D341Med (cell line): Measurements from ENCODE around the gene APBA1.
A peak's percentile ranks its signal among the peaks of the same experiment; 100 is the strongest.
"Not testable (repeated sequence)": the region's sequence is repeated elsewhere in the genome, so short reads cannot be mapped to it uniquely, and the experiment has no call there.

Experiments used
- DNase-seq: peaks from one replicate; pipeline ENCODE4 v3.0.0; 2012; ENCODE audit warnings: low spot score

APBA1 gene

DNA sequence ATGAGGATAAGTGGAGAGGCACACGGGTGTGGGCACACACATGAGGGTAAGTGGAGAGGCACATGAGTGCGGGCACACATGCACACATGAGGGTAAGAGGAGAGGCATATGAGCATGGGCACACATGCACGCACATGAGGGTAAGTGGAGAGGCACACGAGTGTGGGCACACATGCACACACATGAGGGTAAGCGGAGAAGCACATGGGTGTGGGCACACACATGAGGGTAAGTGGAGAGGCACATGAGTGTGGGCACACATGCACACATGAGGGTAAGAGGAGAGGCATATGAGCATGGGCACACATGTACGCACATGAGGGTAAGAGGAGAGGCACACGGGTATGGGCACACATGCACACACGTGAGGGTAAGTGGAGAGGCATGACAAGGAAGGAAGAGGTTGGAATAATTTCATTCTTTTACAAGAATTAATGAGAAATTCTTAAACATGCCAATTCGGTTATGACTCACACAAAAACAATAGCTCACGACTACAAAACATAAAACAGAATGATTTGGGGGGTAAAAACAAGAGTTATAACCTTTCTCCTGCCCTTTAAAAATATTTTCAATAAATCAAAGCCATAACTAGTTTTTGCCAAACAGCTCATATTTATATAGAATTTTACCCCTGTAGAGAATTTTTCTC, 67.5 kb downstream of the APBA1 start:
- no peak for DNase-seq

DNA sequence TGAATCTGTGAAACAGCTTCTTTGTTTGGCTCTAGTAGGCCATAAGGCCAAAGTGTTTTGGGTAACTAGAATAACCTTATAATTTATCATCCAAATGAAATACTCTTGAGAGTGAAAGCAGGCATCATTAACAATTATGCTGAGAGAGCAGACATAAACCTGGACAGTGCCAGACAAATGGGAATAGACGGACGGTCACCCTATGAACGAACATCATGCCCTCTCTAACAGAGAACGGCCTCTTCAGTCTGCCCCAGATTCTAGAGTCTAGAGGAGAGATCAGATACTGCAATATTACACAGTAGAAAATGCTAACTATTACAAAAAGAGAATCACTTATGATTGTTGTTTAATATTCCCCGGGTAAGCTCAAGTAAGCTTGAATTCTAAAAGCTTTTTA, 68.5 kb downstream of the APBA1 start:
- DNase-seq = no peak

DNA sequence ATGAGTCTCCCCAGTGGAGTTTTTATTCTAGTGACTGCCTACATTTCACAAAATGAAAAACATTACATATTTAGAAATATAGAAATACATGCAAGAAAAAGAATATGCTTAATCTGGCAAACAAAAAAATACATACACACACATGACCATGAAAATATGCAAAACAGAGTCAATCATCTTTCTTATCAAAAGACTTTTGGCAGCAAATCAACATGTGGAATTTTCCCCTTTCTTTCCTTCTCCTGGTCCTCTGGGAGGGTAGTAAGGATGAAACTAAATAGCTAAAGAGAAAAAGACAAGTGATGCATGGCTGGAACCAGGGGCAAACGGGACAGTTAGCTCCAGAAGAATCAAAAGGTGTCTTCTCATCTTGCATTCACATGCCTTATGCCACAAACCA, 69.4 kb downstream of the APBA1 start:
- DNase-seq = no peak

DNA sequence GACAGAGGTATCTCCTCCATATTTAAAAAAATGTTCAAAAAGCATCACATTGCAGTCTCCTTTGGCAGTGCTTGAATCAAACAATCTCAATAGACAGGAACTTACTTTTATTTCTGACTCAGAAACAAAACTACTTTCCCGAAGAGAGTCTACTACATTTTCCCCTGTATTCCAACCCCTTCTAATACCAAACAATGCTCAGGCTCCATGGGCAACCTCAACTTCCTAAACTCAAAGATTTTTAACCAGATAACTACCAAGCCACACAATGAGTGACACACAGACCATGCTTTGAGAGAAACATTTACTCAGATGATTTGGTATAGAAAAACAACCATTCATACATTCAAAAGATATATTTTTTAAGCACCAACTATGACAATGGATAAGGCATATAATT, 70.5 kb downstream of the APBA1 start:
- DNase-seq = no peak

DNA sequence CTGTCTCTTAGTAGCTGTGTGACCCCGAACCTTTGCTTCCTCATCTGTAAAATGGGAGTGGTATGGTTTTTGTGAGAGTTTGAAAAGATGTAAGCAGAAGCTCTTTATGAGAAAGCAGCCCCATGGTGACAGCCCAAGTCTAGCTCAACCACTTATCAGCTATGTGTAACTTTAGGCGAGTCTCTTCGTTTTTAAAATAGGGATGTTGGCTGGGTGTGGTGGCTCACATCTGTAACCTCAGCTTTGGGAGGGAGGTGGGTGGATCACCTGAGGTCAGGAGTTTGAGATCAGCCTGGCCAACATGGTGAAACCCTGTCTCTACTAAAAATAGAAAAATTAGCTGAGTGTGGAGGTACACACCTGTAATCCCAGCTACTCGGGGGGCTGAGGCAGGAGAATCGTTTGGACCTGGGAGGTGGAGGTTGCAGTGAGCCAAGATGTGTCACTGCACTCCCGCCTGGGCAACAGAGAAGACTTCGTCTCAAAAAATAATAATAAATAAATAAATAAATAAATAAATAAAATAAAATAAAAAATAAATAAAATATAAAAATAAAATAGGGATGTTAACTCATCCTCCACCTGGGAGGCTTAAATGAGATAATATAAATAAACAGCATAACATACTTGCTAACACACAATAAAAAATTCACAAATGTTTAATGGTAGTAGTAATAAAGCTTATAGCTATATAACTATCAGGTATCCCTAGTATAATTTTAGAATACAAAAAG, 71.7 kb downstream of the APBA1 start:
- no peak for DNase-seq

DNA sequence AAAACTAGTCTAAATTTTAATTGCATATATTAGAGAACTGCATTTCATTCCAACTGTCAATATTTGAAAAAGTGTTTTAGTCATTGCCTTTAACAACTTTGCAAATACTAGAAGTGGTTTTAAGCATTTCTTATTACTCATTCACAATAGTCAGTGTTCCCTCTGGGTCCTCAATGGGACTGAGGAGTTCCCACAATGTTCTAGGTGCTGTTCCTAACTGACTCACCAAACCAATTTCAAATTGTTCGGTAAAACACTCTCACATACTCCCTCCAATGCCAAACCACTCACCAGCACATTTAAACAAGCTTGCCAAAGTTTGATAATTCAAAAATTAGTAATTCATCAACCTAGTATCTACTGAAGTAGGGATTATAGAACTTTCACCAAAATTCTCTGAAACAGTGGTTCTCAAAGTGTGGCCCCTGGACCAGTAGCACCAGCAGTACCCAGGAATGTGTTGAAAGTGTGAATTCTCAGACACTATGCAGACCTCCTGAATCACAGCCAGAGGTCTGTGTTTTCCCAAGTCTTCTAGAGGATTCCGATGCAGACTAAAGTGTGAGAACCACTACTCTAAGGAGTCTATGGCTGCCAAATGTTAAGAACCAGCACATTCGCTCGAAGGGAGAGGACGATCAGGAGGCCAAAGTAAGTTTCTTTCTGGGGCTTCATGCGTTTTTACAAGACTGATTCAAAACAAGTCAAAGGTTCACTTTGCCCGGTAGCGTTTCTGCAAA, 72.8 kb downstream of the APBA1 start:
- DNase-seq = no peak

DNA sequence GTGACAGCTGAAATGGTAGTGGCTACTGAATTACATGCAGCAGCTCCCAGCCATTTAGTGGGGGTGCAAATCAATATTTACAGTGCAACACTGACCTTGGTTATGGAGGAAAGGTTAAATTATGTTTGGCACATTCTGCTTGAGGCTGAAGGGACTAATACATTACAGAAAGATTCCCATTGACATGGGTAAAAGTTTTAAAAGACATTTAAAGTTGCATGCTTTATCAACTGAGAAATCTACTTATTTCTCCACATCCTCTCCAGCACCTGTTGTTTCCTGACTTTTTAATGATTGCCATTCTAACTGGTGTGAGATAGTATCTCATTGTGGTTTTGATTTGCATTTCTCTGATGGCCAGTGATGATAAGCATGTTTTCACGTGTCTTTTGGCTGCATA, 75.3 kb downstream of the APBA1 start:
- DNase-seq = not testable (repeated sequence)

DNA sequence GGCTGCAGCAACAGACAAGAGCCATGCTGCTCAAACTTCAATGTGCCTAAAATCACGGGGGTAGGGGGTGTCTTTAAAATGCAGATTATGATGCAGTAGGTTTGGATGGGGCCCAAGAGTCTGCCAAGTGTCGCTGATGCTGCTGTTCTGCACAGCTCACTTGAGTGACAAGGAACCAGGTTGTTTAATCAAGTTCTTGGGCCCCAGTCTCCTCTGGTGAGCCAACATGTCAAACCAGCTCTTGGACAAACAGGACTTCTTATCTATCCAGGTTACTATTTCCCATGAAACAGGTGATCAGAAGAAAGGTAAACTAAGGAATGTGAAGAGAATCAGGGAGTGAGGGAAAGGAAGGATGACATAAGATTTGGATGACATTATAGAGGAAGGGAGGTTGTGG, 78.0 kb downstream of the APBA1 start:
- DNase-seq = no peak

DNA sequence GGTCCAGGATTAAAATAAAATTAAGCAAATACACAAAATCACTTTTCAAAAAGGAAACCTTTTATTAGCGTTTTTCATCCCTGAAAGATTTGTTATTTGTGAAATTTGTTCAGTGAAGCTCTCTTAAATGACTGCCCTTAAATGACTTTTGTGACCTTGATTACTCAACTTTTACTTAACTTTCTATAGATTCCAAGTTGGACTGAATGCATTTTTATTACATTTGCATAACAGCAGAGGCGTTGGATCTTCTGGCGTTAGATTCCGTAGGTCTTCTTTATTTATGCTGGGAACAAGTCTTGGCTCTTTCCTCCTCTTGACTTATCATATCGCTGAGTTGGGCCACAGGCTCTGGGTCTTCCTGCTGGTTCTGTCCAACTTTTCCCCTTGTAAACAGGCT, 78.4 kb downstream of the APBA1 start:
- DNase-seq = no peak

DNA sequence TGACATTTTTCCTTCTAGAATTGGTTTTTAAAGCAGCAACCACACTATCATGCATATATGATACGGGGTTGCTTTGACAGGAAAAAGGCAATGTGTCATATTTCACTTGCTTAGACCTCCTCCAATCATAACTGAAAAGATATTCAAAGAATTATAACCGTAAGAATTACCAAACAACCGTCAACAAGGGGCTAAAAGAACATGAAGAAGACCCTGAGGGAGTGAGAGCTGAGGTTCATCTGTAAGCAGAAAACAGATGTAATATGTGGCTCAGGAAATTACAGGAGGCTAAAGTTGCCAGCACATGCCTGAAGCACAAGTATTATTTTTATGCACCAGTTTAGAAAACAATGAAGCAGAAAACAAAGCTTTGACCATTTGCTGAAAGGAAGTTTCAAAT, 78.9 kb downstream of the APBA1 start:
- DNase-seq = no peak

DNA sequence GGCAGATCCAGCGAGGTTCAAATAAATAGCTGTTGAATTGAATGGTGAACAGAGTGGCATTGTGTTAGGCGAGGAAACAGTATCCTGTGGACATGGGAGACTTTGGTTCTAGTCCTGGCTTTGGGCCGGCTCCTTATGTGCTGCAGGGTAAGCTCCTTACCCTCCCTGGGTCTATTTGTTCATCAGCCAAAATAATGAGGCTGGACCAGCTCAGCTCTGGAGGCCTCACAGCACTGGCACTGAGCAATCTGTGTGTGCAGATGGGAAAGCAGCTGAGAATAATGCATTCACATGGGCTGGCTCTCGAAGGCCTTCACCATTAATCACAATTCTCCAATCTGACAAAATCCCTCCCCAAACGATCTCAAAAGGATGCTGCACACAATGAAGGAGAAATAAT, 81.9 kb downstream of the APBA1 start:
- peak; percentile 38 for DNase-seq

DNA sequence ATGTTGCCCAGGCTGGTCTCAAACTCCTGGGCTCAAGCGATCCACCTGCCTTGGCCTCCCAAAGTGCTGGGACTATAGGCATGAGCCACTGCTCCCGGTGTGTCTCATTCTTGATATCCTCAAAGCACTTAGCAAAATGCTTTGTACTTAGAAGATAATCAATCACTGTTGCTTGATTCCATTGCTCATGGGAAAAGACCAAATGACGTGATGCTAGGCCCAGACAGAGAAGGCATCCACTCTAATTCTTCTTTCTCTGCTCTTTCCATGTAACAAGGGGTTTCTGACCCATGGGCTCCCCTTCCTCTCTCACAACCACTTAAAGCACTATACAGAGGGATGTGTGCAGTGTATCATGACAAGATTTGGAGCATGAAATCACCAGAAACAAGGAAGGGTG, 83.0 kb downstream of the APBA1 start:
- DNase-seq = no peak

DNA sequence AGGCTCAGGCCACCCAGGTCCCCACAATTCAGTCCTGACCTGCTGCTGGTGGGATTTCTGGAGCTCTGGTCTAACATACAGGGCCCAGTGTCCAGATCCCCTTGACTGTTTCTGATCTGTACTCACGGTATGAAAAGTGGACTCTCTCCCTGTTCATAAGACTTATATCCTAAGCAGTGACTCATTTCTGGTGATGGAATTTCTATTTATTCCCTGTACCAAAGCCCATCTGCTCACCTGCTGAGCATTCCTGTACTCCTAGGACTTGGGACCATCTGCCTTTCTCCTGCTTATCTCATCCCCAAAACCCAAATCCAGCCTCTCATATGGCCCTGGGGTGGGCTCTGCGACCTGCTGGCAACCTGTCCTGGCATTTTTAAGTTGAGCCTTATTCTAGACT, 86.6 kb downstream of the APBA1 start:
- no peak for DNase-seq

DNA sequence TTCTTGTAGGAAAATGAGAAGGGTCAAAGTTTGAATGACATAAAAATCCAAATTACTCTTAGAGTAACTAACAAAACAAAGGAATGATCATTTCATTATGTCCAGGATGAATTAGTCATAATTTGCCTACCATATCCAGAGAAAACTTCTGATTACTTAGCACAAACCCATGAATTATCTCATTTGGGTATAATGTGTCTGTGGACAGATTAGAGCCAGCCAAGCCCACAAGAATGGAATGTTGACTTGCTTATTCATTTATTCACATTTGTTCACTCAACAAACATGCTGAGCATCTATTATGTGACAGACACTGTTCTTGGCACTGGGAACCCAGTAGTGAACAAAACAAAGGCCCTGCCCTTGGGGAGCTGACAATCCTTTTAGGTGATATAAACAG, 87.4 kb downstream of the APBA1 start:
- DNase-seq = no peak

DNA sequence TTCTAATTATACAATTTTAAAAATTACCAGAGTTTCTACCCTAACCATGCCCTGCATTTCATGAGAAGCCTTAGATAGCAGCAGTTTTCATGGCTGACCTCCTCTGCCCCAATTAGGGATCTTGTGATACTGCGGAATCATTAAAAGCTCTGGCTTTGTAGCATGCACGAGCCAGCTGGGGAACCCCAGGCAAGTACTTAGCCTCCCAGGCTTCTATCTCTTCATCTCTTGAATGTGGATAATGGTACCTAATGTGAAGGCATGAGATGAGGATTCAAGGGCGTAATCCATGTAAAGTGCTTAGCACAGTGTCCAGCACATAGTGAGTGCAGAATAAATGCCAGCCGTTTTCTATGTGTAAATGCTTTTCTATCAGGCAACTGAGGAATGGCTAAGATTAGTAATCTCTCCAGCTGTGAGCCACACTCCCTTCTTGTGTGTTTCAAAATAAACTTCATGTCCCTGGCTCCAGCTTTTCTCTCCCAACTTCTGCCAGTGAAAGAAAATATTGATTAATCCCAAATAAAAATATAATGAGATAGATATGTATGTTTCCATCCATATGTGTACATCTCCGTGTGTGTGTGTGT, 88.4 kb downstream of the APBA1 start:
- DNase-seq = no peak

DNA sequence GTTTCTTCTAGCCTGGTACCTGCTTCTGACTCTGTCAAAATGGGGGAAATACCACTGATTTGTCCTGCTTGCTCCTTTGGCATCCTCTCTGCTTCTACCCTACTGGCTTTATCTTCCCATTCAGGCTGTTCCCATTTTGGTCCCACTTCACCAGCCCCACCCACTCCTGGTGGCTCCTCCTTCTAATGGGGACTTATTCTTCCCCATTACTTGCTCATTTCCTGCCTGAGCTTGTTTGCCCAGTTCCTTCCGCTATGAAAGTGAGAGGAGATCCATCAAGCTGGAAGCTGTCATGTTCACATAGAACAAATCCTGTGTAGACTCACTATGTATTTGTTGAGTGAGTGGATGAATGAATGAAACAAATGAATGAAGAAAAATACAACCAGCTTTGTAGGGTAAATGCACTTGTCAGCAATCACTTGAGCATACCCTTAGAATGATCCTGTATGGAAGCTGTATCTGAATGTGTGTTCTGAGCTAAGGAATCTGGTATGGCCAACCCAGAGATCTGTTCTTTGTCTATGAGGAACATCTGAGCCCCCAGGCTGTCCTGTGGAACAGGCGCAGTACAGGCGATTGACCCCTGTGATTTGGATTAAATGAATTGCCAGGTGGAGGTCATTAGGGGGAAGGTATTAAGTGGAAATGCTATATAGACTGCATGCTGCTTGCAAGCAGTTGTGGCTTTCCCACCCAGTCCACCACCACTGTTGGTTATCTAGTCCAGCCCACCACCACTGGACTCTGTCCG, 89.5 kb downstream of the APBA1 start:
- DNase-seq = no peak

DNA sequence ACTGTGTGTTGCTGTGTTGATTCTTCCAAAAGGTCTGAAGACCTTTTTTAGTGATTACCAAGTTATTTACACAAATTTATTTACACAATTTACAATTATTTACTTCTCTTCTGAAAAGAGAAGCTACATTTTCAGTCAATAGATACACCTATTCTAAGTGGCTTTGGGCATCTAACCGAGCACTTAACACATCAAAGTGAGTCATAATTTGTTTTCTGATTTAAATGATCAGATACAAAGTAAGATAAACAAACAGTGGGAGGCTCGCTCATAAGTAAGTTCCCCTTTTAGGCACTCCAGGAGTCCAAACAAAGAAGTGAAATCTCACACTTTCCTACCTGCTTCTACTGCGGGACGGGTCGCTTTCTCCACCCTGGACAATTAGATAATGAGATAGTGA, 90.2 kb downstream of the APBA1 start:
- DNase-seq = no peak

DNA sequence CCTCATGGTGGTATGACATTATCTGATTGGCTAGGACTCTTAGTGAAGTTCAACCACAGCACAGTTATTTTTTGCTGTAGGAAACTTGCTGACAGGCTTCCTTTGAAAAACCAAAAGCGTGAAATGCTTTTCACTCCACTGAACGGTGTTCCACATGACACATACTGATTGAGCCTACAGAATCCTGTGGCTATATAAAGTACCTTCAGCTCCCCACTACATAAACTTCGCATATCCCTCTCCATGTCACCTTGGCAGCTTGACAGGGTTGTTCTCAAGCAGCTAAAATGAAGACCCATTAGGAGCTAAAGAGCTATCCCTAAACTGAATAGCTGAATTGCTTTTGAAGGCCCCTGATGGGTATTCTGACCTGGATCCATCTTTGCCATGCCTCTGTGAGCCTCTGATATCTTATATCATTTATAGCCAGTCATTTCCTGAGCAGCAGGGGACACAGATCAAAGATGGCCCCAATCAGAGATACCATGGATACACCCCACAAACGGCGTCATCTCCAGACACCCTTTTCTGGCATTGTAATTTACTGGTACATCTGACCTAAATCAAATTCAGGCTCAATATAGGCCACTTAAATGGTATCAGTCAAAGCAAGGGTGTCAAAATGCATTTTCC, 91.5 kb downstream of the APBA1 start:
- no peak for DNase-seq

DNA sequence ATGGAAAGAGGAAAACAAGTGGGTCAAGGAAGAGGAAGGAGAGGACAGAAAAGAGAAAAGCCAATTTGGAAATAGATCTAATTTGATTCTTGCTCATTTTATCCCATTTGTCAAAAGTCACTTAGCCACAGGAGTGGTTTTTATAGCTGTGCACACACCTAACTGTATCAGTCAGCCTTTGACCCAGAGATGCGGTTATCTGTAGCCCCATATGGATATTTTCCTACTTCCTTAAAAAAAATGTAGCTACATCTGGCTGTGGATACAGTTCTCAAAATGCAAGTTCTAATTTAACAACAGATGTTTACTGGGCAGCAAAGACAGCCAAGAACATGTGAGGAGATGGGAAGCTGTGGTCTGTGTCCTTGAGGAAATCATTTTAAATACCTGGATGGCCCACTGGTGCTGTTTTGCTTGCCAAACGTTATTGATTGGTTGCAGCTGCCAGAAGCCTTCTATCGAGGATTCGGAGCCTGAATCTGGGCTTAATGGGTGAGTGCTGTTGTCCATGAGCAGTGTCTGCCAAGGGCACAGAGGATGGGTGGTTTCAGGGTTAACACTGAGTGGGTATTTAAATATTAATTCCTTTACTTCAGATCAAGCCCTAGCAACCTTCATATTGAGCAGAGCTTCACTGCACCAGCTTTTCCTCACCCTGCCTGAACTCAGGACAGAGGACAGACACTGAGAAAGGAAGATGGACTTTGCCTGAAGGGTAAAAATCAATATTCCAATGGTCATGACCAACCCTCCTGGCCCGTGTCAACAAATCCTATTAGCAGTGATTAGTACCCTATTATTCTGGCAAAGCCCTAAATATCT, 92.2 kb downstream of the APBA1 start:
- no peak for DNase-seq

DNA sequence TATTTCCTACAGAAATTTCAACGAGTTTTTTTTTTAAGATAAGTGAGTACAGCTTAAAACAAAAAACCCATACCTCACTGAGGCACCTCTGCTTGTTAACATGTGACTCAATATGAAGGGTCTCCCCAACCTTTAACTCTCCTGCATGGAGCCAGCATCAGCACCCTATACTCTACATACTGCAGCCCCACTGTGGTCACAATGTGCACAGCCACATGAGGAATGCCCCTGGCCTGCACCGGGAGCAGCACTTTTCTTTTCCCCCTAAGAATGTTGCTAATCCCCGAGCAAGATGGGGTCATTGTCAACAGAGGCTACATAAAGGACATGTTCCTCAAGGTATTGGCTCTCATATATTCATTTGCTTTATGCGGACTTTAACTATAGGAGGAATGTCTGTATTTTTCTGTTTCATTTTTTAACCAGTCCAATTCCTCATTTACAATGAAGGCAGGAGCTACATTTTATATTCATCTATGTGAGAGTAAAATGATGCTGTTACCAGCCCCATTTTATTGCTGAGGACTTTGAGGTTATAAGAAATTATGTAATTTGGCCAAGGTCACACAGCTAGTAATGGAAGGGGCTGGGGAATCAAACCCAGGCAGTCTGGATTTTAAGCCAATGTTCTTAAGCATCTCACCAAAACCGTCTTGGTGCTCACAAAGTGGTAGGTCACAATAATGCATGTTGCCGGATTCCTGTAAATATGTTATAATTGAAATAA, 93.0 kb downstream of the APBA1 start:
- no peak for DNase-seq
